Endothelial cell of umbilical vein (primary cell): ENCODE results near the gene KLHL36. TPM values are rescaled to one million over a fixed set of nuclear protein-coding genes. Genes with fewer than 3 reads are reported as not detected.

Source experiments
- BruUV-seq: library from RNA; stranded (reverse); fragments of 400-500 nt; replicated peaks from 2 replicates; lab custom pipeline; 2021; lab: Mats Ljungman, UMichigan
- CTCF ChIA-PET: fragments of 300-600, 350-600 bp; sonication (Branson Sonifier 250); formaldehyde crosslinking; loops from one replicate; lab custom pipeline; 2021; ENCODE audit warnings: antibody characterized with exemption, inconsistent platforms; lab: Charles Lee
- POLR2A ChIA-PET: fragments of 300-600, 350-600 bp; sonication (Branson Sonifier 250); formaldehyde crosslinking; loops from one replicate; lab custom pipeline; 2021; ENCODE audit warnings: antibody characterized with exemption, inconsistent platforms; lab: Charles Lee
- DNase-seq: peaks from one replicate; pipeline ENCODE4 v3.0.0-alpha.2; 2011; ENCODE audit warnings: low read depth, low spot score
- FAIRE-seq: peaks from 2 replicates; lab custom pipeline; 2011; peaks lifted over from hg19 to GRCh38; lab: Jason Lieb, UNC
- H2AFZ ChIP-seq: 2 replicates; pipeline ENCODE4 v1.6.0; 2012; ENCODE audit warnings: low read depth, low read length, control low read depth, inconsistent platforms
- H3K27ac ChIP-seq: 2 replicates; pipeline ENCODE4 v1.5.1; 2011; ENCODE audit warnings: low read depth, mild to moderate bottlenecking, control low read depth, low read length, moderate library complexity; ENCODE audit not compliant: insufficient read depth
- H3K27me3 ChIP-seq, 2 experiments: 2 replicates each; pipeline versions ENCODE4 v1.6.0 to v1.6.1; 2011; ENCODE audit warnings: low read length in 2 of 2, mixed read lengths in 1 of 2; ENCODE audit not compliant: control insufficient read depth in 2 of 2, insufficient read depth in 2 of 2
- H3K36me3 ChIP-seq, 2 experiments: 2 replicates in 1 of 2; 3 replicates in 1 of 2; pipeline ENCODE4 v1.5.1; 2011; ENCODE audit warnings: low read length in 2 of 2, mild to moderate bottlenecking in 1 of 2, moderate library complexity in 1 of 2; ENCODE audit not compliant: control insufficient read depth in 2 of 2, insufficient read depth in 2 of 2; ENCODE audit errors: extremely low read depth in 1 of 2
- H3K4me1 ChIP-seq: 3 replicates; pipeline ENCODE4 v1.5.1; 2011; ENCODE audit warnings: mild to moderate bottlenecking, low read length; ENCODE audit not compliant: control insufficient read depth, insufficient read depth; ENCODE audit errors: extremely low read depth
- H3K4me2 ChIP-seq: 2 replicates; pipeline ENCODE4 v1.6.1; 2011; ENCODE audit warnings: low read length, control low read depth, mixed read lengths; ENCODE audit not compliant: insufficient read depth
- H3K4me3 ChIP-seq, 3 experiments: fragments of 200-600 bp in 1 of 3; sonication (generic), shearing (Covaris generic) in 1 of 3; replicated peaks in 1 of 3; 2 replicates each; pipeline ENCODE4 v1.5.1; 2011 to 2016; ENCODE audit warnings: control low read depth in 3 of 3, low read length in 3 of 3, mild to moderate bottlenecking in 2 of 3, inconsistent platforms in 1 of 3, low read depth in 1 of 3, moderate library complexity in 1 of 3; ENCODE audit not compliant: insufficient read depth in 1 of 3
- H3K79me2 ChIP-seq: 2 replicates; pipeline ENCODE4 v1.6.0; 2012; ENCODE audit warnings: low read length, inconsistent platforms; ENCODE audit not compliant: control insufficient read depth, insufficient read depth
- H3K9ac ChIP-seq: replicated peaks from 2 replicates; pipeline ENCODE3; 2011; ENCODE audit warnings: low read length, control low read depth; ENCODE audit not compliant: insufficient read depth; ENCODE audit errors: extremely low read depth
- H3K9me1 ChIP-seq: replicated peaks from 3 replicates; pipeline ENCODE4 v1.6.0; 2011; ENCODE audit warnings: mild to moderate bottlenecking, low read length; ENCODE audit not compliant: control insufficient read depth, insufficient read depth; ENCODE audit errors: extremely low read depth
- H3K9me3 ChIP-seq: replicated peaks from 2 replicates; pipeline ENCODE4 v1.5.1; 2012; ENCODE audit warnings: low read length, inconsistent platforms; ENCODE audit not compliant: control insufficient read depth, insufficient read depth
- H4K20me1 ChIP-seq: replicated peaks from 2 replicates; pipeline ENCODE3; 2011; ENCODE audit warnings: mild to moderate bottlenecking, low read length; ENCODE audit not compliant: control insufficient read depth, insufficient read depth; ENCODE audit errors: extremely low read depth
- CTCF ChIP-seq, 2 donors: IDR thresholded peaks; 1 replicate in 1 of 2; 2 replicates in 1 of 2; pipeline ENCODE4 v1.5.1; 2011; ENCODE audit warnings: low read length in 2 of 2, mild to moderate bottlenecking in 2 of 2, moderate library complexity in 2 of 2, control low read depth in 1 of 2, inconsistent platforms in 1 of 2, low read depth in 1 of 2; ENCODE audit not compliant: insufficient read depth in 1 of 2; ENCODE audit errors: extremely low read depth in 1 of 2
- EZH2 ChIP-seq: IDR thresholded peaks from 2 replicates; pipeline ENCODE4 v1.6.1; 2012; ENCODE audit warnings: borderline replicate concordance, low read depth, mild to moderate bottlenecking, moderate library complexity, low read length, inconsistent platforms; ENCODE audit not compliant: severe bottlenecking
- FOS ChIP-seq: IDR thresholded peaks from 2 replicates; pipeline ENCODE4 v1.6.1; 2011; ENCODE audit warnings: mild to moderate bottlenecking, low read length, moderate library complexity, borderline replicate concordance; ENCODE audit not compliant: insufficient read depth
- GATA2 ChIP-seq: IDR thresholded peaks from 2 replicates; pipeline ENCODE4 v1.7.0; 2011; ENCODE audit warnings: low read depth, mild to moderate bottlenecking, moderate library complexity, mixed read lengths, low read length; ENCODE audit not compliant: insufficient read length, insufficient read depth
- JUN ChIP-seq: IDR thresholded peaks from 2 replicates; pipeline ENCODE4 v1.6.1; 2011; ENCODE audit warnings: borderline replicate concordance, low read depth; ENCODE audit not compliant: insufficient read length, insufficient read depth
- MAX ChIP-seq: IDR thresholded peaks from 2 replicates; pipeline ENCODE4 v1.6.1; 2011; ENCODE audit not compliant: insufficient read depth, insufficient read length
- MYC ChIP-seq: IDR thresholded peaks from one replicate; pipeline ENCODE4 v1.6.1; 2011; ENCODE audit warnings: mild to moderate bottlenecking, low read depth, low read length
- POLR2A ChIP-seq: IDR thresholded peaks from 2 replicates; pipeline ENCODE4 v1.6.1; 2012; ENCODE audit warnings: low read depth, mild to moderate bottlenecking, control low read depth, low read length
- POLR2AphosphoS5 ChIP-seq: IDR thresholded peaks from 2 replicates; pipeline ENCODE4 v1.6.1; 2012; ENCODE audit warnings: low read depth, mild to moderate bottlenecking, control low read depth, low read length, moderate library complexity; ENCODE audit not compliant: insufficient read depth
- dilution Hi-C: fragments of 300-500 bp; cut with MboI; formaldehyde crosslinking; loops from one replicate; pipeline ENCODE4 v1.15.0; 2019; ENCODE audit warnings: low sequenced_read_pairs; ENCODE audit not compliant: extremely low pct_ligation_motif_present
- intact Hi-C: fragments of 100-400 bp; cut with micrococcal nuclease; formaldehyde crosslinking; loops from one replicate; pipeline ENCODE4 v1.10.0; 2022
- polyA plus RNA-seq, 4 experiments: library from polyadenylated mRNA; depleted of rRNA in 3 of 4; stranded (reverse) in 3 of 4; unstranded in 1 of 4; fragments of >200 nt; gene quantifications; 2 replicates each; pipeline versions ENCODE4 v1.2.1 to v1.2.3, GENCODE V29; 2011 to 2012; ENCODE audit warnings: missing spikeins in 1 of 4
- total RNA-seq: library from RNA; stranded (reverse); gene quantifications from 2 replicates; pipeline ENCODE4 v1.2.3, GENCODE V29; 2021

The KLHL36 gene
- total and polyA plus RNA-seq, 2 donors (not counting 3 experiments of a cell fraction or from before 2014, with no cell fraction given) = 31.3 to 38.8 TPM

GRCh38 chr16:84659656-84660300 lies 11.5 kb downstream of the KLHL36 start:
- Histone ChIP-seq H3K36me3 (peaks cover 7 to 52% of the 10 kb centered on the region in 2 experiments), H3K9ac (no peak overlapping the region), H2AFZ (no peak overlapping the region), H3K9me3 (no peaks in the 10 kb centered on the region), H4K20me1 (no peaks in the 10 kb centered on the region), H3K9me1 (no peaks in the 10 kb centered on the region), H3K79me2 (no peaks in the 10 kb centered on the region), H3K4me3 (no peak overlapping the region), H3K4me1 (peaks cover 6% of the 10 kb centered on the region), H3K27ac (no peak overlapping the region), H3K27me3 (no peaks in the 10 kb centered on the region), H3K4me2 (no peak overlapping the region)
- ChIA-PET POLR2A (interaction anchor here (1.4 kb wide), 1 partner anchor 12 kb away, joined by 3 read pairs; no protein-coding TSS in a partner anchor), CTCF (interaction anchor here (1.1 to 6.9 kb wide), 4 partner anchors 13 to 153 kb away, joined by 3 to 66 read pairs (median 18); no protein-coding TSS in a partner anchor)
- BruUV-seq = no TSS peak
- no peak for DNase-seq
- TF ChIP-seq POLR2AphosphoS5 = no peak
- TF ChIP-seq MYC = no peak
- no peak for TF ChIP-seq GATA2
- TF ChIP-seq FOS = no peak
- TF ChIP-seq EZH2 = no peak
- no peak for TF ChIP-seq MAX
- no peak for TF ChIP-seq CTCF (IDR thresholded peaks at IDR 0.05; ENCODE audit: extremely low read depth in 1 of 2, insufficient read depth in 1 of 2, low read depth in 1 of 2, low read length in 2 of 2)
- no peak for TF ChIP-seq JUN
- TF ChIP-seq POLR2A = no peak
- intact Hi-C loops = no loop called here
- FAIRE-seq = no peak
- dilution Hi-C loops = no loop called here
